Nephron progenitor cell (in vitro differentiated cells): ENCODE results near the gene DUS1L.
A peak's percentile ranks its signal among the peaks of the same experiment; 100 is the strongest.

ENCODE experiments used
- DNase-seq: peaks from one replicate; pipeline ENCODE4 v3.0.0; 2021
- H3K27ac Mint-ChIP-seq: 2 replicates; pipeline ENCODE4 v1.8.0; 2021; ENCODE audit warnings: mild to moderate bottlenecking, moderate library complexity, mixed read lengths
- H3K27me3 Mint-ChIP-seq: 2 replicates; pipeline ENCODE4 v1.8.0; 2021; ENCODE audit warnings: mild to moderate bottlenecking, low read depth, mixed read lengths; ENCODE audit not compliant: poor library complexity
- H3K36me3 Mint-ChIP-seq: 2 replicates; pipeline ENCODE4 v1.8.0; 2021; ENCODE audit warnings: low read depth, mixed read lengths
- H3K4me1 Mint-ChIP-seq: 2 replicates; pipeline ENCODE4 v1.8.0; 2021; ENCODE audit warnings: mixed read lengths
- H3K4me3 Mint-ChIP-seq: 2 replicates; pipeline ENCODE4 v1.8.0; 2021; ENCODE audit warnings: mild to moderate bottlenecking, moderate library complexity, mixed read lengths
- H3K9me3 Mint-ChIP-seq: 2 replicates; pipeline ENCODE4 v1.8.0; 2021; ENCODE audit warnings: mild to moderate bottlenecking, moderate library complexity, mixed read lengths
- TF ChIP-seq, protein P1 (sequence below): fragments of 200-600 bp; sonication (generic); IDR thresholded peaks from 2 replicates; pipeline ENCODE4 v1.5.0; 2021; ENCODE audit warnings: antibody characterized with exemption

The DUS1L gene

DNA sequence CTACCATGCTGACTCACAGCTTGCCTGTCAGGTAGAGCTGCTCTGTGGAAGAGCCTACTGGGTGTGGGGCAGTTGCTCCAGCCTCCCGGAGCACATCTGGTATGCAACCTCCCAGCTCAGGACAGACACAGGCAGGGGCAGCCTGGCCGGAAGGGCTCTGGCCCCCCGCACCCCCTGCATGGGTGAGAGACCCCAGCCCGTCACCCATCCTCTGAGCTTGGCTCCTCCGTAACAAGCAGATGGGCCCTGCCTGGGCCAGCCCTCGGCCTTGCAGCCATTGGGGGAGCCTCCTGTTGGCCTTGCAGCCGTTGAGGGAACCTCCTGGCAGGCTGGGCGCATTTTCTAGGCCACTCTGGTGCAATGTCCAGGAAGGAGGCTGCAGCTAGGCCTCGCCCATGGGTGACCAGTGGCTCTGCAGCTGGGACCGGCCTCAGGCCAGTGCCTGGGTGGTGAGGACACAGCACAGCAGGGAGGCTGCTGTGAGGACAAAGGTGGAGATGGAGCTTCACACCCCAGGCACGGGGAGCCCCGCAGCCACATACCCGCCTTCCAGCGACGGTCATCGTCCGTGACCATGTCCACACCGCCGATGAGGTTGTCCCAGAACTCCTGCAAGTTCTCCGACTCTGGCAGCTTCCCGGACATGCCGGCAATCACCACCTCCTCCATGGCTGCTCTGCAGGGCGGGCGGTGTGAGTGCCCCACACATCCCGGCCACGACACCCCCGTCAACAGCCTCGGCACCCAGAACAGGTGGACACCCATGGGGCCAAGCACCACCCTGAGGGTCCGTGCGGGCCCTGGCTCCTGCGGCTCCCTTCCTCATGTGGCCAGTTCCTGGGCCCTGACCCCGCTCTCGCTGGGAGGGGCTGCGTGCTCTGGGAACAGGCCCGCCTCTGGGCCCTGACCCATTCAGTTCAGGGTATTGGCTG, 30.4 kb upstream of the DUS1L start:
- TF ChIP-seq, protein P1, sequence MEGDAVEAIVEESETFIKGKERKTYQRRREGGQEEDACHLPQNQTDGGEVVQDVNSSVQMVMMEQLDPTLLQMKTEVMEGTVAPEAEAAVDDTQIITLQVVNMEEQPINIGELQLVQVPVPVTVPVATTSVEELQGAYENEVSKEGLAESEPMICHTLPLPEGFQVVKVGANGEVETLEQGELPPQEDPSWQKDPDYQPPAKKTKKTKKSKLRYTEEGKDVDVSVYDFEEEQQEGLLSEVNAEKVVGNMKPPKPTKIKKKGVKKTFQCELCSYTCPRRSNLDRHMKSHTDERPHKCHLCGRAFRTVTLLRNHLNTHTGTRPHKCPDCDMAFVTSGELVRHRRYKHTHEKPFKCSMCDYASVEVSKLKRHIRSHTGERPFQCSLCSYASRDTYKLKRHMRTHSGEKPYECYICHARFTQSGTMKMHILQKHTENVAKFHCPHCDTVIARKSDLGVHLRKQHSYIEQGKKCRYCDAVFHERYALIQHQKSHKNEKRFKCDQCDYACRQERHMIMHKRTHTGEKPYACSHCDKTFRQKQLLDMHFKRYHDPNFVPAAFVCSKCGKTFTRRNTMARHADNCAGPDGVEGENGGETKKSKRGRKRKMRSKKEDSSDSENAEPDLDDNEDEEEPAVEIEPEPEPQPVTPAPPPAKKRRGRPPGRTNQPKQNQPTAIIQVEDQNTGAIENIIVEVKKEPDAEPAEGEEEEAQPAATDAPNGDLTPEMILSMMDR: no peak
- Mint-ChIP-seq H3K36me3 (no peaks in the 10 kb centered on the region), H3K27me3 (no peaks in the 10 kb centered on the region), H3K4me3 (peak overlapping the region; percentile 77), H3K9me3 (no peaks in the 10 kb centered on the region), H3K4me1 (peaks cover 28% of the 10 kb centered on the region), H3K27ac (no peak overlapping the region)
- DNase-seq: no peak

- Mint-ChIP-seq H3K4me3 (peak overlapping the region; percentile 77), H3K36me3 (no peaks in the 10 kb centered on the region), H3K27ac (peak overlapping the region; percentile 29), H3K9me3 (no peaks in the 10 kb centered on the region), H3K27me3 (no peaks in the 10 kb centered on the region), H3K4me1 (peaks cover 19% of the 10 kb centered on the region)
- TF ChIP-seq, protein P1: no peak
- no peak for DNase-seq
These were observed 29.6 kb upstream of the DUS1L start for GRCh38 chr17:82094931-82095776.

GRCh38 chr17:82092995-82093751, 27.6 kb upstream of the DUS1L start:
- Mint-ChIP-seq H3K9me3 (no peaks in the 10 kb centered on the region), H3K27ac (no peak overlapping the region), H3K27me3 (no peaks in the 10 kb centered on the region), H3K4me1 (peaks cover 9% of the 10 kb centered on the region), H3K4me3 (no peak overlapping the region), H3K36me3 (no peaks in the 10 kb centered on the region)
- TF ChIP-seq, protein P1: no peak
- no peak for DNase-seq

- no peak for DNase-seq
- Mint-ChIP-seq H3K4me3 (no peak overlapping the region), H3K27ac (no peak overlapping the region), H3K36me3 (no peaks in the 10 kb centered on the region), H3K9me3 (no peaks in the 10 kb centered on the region), H3K27me3 (no peaks in the 10 kb centered on the region), H3K4me1 (peaks cover 9% of the 10 kb centered on the region)
- TF ChIP-seq, protein P1: no peak
These were observed 27.0 kb upstream of the DUS1L start for GRCh38 chr17:82092628-82092994.

DNA sequence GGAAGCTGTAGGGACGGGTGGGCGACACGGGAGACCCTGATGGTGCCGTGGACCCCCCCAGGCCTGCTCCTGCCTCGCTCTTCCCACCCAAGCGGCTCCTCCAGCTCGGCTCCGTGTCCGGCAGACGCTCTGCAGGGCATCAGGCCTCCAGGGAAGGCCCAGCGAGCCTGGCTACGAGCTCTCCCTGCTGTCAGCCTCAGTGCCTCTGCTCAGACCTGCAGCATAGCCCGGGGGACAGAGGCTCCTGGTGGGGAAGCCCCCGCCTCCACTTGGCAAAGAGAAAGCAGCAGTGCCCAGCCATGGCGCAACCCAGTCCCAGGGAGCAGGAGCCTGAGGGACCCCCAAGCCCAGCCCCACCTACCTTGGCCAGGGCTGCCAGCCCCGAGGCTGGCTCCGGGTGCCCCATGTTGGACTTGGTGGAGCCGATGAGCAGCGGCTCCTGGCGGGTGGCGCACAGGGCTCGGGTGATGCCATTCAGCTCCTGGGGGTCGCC, 26.5 kb upstream of the DUS1L start:
- Mint-ChIP-seq H3K9me3 (no peaks in the 10 kb centered on the region), H3K36me3 (no peaks in the 10 kb centered on the region), H3K27me3 (no peaks in the 10 kb centered on the region), H3K4me1 (peaks cover 9% of the 10 kb centered on the region), H3K27ac (no peak overlapping the region), H3K4me3 (no peak overlapping the region)
- peak; percentile 3 for DNase-seq
- TF ChIP-seq, protein P1: no peak
